Tibial nerve (tissue), 4 donors: Measurements from ENCODE around the gene TPK1. TPM values are rescaled to one million over a fixed set of nuclear protein-coding genes. Genes with fewer than 3 reads are reported as not detected.
"Not testable (repeated sequence)": the region's sequence is repeated elsewhere in the genome, so short reads cannot be mapped to it uniquely, and the experiment has no call there.

Experiments used
- DNase-seq, 2 donors: peaks; one replicate each; pipeline ENCODE4 v3.0.0-alpha.2; 2019; ENCODE audit warnings: low spot score in 2 of 2
- H3K27ac ChIP-seq, 4 donors: fragments of 200-600 bp; sonication (generic) in 3 of 4; one replicate each; pipeline ENCODE4 v1.5.1; 2017 to 2019; ENCODE audit warnings: mild to moderate bottlenecking in 1 of 4
- H3K27me3 ChIP-seq, 2 donors: fragments of 200-600 bp; sonication (generic) in 1 of 2; one replicate each; pipeline versions ENCODE4 v1.5.1 to v1.6.0; 2017 to 2019
- H3K36me3 ChIP-seq, 3 donors: fragments of 200-600 bp; sonication (generic); one replicate each; pipeline ENCODE4 v1.5.1; 2018 to 2019
- H3K4me1 ChIP-seq, 4 donors: fragments of 200-600 bp; sonication (generic) in 3 of 4; one replicate each; pipeline ENCODE4 v1.5.1; 2017 to 2019
- H3K4me3 ChIP-seq, 4 donors: fragments of 200-600 bp; sonication (generic) in 3 of 4; one replicate each; pipeline ENCODE4 v1.5.1; 2017 to 2019; ENCODE audit warnings: mild to moderate bottlenecking in 1 of 4, moderate library complexity in 1 of 4
- H3K9me3 ChIP-seq, 4 donors: fragments of 200-600 bp; sonication (generic) in 3 of 4; one replicate each; pipeline ENCODE4 v1.5.1; 2017 to 2019
- EP300 ChIP-seq, 2 donors: sonication (generic); formaldehyde crosslinking; IDR thresholded peaks; one replicate each; pipeline ENCODE4 v1.6.1; 2017; ENCODE audit warnings: antibody characterized with exemption in 2 of 2, mild to moderate bottlenecking in 1 of 2
- POLR2A ChIP-seq, 2 donors: fragments of 450-650 bp; IDR thresholded peaks; one replicate each; pipeline ENCODE4 v1.6.1; 2017; ENCODE audit warnings: antibody characterized with exemption in 2 of 2, mild to moderate bottlenecking in 2 of 2, moderate library complexity in 2 of 2
- WGBS, 2 donors: methylation state at CpG; one replicate each; pipeline ENCODE4 v1.1.5; 2018; 5-methylcytosine and 5-hydroxymethylcytosine counted together
- total RNA-seq, 4 donors: library from RNA; depleted of rRNA; stranded (reverse); fragments of >200 nt; gene quantifications; one replicate each; pipeline ENCODE4 v1.1.0, GENCODE V29; 2016
- TF ChIP-seq, protein P1 (sequence below), 5 experiments: fragments of 200-600 bp in 3 of 5; fragments of 450-650 bp in 2 of 5; sonication (generic) in 3 of 5; IDR thresholded peaks; one replicate each; pipeline ENCODE4 v1.5.1; 2016 to 2019; ENCODE audit warnings: antibody characterized with exemption in 5 of 5, mild to moderate bottlenecking in 3 of 5, moderate library complexity in 2 of 5

Gene TPK1
- total RNA-seq, 4 donors from 2014 or later: 4.5 to 18.8 (median 8.3) TPM

DNA sequence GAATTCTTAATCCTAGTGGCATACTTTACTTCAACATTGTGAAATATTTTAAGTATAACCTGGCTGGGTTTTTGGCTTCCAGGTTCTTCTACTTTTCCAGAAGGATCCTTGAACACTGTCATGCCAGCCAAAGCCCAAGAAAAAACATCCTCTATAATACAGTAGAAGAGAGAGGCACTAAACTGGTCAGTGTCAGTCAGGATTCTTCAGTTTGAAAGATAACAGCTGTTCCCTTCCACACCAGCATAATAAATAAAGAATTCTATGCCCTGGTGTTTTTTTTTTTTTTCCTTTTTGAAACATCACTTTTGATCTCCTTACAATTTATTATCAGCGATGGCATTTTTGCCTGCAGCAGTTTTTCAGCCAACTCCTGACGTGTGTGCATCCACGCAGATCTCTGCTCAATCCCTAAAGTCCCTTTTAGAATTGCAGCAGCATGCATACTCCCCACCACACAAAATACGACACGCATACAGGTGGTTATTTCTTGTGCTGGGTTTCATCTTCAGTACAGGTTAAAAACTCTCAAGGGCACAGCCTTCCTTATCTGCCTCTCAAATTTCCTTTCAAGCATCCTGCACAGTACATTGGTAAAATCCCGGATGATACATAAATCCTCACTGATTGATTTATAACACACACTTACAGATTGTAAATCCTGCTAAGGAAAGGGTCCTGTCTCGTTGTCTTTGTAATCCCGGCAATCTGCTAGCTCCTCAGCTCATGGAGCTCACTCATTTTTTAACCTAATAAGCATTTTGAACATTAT, 100.2 kb downstream of the TPK1 start:
- H3K4me3 ChIP-seq: no peak overlapping the region
- H3K4me1 ChIP-seq: peaks cover 0 to 4% (median 0%) of the 10 kb centered on the region in 4 donors
- no peaks in the 10 kb centered on the region for H3K36me3 ChIP-seq
- no peak for DNase-seq
- no peaks in the 10 kb centered on the region for H3K27me3 ChIP-seq
- H3K9me3 ChIP-seq: no peaks in the 10 kb centered on the region
- 61 to 71% methylated on average over 8 of the region's 8 CpGs for WGBS, 2 donors
- no peak overlapping the region for H3K27ac ChIP-seq
- TF ChIP-seq EP300 (IDR thresholded peaks at IDR 0.05) (no peak), POLR2A (IDR thresholded peaks at IDR 0.05) (no peak)
- TF ChIP-seq, protein P1, sequence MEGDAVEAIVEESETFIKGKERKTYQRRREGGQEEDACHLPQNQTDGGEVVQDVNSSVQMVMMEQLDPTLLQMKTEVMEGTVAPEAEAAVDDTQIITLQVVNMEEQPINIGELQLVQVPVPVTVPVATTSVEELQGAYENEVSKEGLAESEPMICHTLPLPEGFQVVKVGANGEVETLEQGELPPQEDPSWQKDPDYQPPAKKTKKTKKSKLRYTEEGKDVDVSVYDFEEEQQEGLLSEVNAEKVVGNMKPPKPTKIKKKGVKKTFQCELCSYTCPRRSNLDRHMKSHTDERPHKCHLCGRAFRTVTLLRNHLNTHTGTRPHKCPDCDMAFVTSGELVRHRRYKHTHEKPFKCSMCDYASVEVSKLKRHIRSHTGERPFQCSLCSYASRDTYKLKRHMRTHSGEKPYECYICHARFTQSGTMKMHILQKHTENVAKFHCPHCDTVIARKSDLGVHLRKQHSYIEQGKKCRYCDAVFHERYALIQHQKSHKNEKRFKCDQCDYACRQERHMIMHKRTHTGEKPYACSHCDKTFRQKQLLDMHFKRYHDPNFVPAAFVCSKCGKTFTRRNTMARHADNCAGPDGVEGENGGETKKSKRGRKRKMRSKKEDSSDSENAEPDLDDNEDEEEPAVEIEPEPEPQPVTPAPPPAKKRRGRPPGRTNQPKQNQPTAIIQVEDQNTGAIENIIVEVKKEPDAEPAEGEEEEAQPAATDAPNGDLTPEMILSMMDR (IDR thresholded peaks at IDR 0.05): no peak

- H3K4me1 ChIP-seq: no peaks in the 10 kb centered on the region
- H3K27me3 ChIP-seq: no peaks in the 10 kb centered on the region
- no peak overlapping the region for H3K4me3 ChIP-seq
- no peaks in the 10 kb centered on the region for H3K9me3 ChIP-seq
- no peak for DNase-seq
- TF ChIP-seq EP300 (IDR thresholded peaks at IDR 0.05) (no peak), POLR2A (IDR thresholded peaks at IDR 0.05) (no peak)
- TF ChIP-seq, protein P1 (IDR thresholded peaks at IDR 0.05): no peak
- WGBS, 2 donors: 75 to 83% methylated on average over 6 of the region's 6 CpGs
- H3K36me3 ChIP-seq: no peaks in the 10 kb centered on the region
- no peak overlapping the region for H3K27ac ChIP-seq
Measured at GRCh38 chr7:144731661-144732351, 104.0 kb downstream of the TPK1 start.

- WGBS, 2 donors: 89 to 90% methylated on average over 3 of the region's 3 CpGs
- no peak overlapping the region for H3K27ac ChIP-seq
- no peak for DNase-seq
- H3K36me3 ChIP-seq: no peaks in the 10 kb centered on the region
- no peaks in the 10 kb centered on the region for H3K4me1 ChIP-seq
- no peak overlapping the region for H3K4me3 ChIP-seq
- H3K27me3 ChIP-seq: no peaks in the 10 kb centered on the region
- no peaks in the 10 kb centered on the region for H3K9me3 ChIP-seq
- TF ChIP-seq EP300 (IDR thresholded peaks at IDR 0.05): no peak
- no peak for TF ChIP-seq POLR2A (IDR thresholded peaks at IDR 0.05)
- TF ChIP-seq, protein P1 (IDR thresholded peaks at IDR 0.05): no peak
Measured at GRCh38 chr7:144730224-144730623, 105.6 kb downstream of the TPK1 start.

DNA sequence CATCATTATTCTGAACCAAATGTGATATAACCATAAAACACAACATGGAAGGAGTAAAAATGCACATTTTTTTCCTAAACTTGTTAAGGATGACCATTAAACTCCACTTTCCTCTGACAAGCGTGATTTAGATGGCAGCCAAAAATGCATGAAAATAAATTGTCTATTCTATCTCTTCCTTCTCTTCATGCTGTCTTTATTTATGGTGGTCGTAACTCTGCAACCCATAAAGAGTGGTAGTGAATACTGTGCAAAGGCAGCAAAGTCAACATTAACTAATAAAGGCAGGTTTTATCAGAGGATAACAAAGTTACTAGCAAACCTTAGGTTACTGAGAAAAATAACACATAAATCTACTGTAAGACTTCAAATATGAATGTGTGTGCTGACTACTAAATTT, 106.6 kb downstream of the TPK1 start:
- TF ChIP-seq EP300 (IDR thresholded peaks at IDR 0.05) (no peak), POLR2A (IDR thresholded peaks at IDR 0.05) (no peak)
- TF ChIP-seq, protein P1 (IDR thresholded peaks at IDR 0.05): no peak
- WGBS, 2 donors: 73 to 76% methylated on average over 2 of the region's 2 CpGs
- Histone ChIP-seq H3K27ac (no peak overlapping the region), H3K4me1 (no peaks in the 10 kb centered on the region), H3K4me3 (no peak overlapping the region), H3K36me3 (no peaks in the 10 kb centered on the region), H3K9me3 (no peaks in the 10 kb centered on the region), H3K27me3 (no peaks in the 10 kb centered on the region)
- DNase-seq: no peak

GRCh38 chr7:144728551-144728950, 107.3 kb downstream of the TPK1 start:
- no peaks in the 10 kb centered on the region for H3K36me3 ChIP-seq
- H3K4me3 ChIP-seq: no peak overlapping the region
- 70 to 73% methylated on average over 4 of the region's 4 CpGs for WGBS, 2 donors
- TF ChIP-seq EP300 (IDR thresholded peaks at IDR 0.05) (no peak), POLR2A (IDR thresholded peaks at IDR 0.05) (no peak)
- TF ChIP-seq, protein P1 (IDR thresholded peaks at IDR 0.05): no peak
- no peak for DNase-seq
- H3K27ac ChIP-seq: no peak overlapping the region
- H3K4me1 ChIP-seq: no peaks in the 10 kb centered on the region
- no peaks in the 10 kb centered on the region for H3K9me3 ChIP-seq
- H3K27me3 ChIP-seq: no peaks in the 10 kb centered on the region

GRCh38 chr7:144726840-144727239, 109.0 kb downstream of the TPK1 start:
- DNase-seq, H3K9me3 ChIP-seq: not testable (repeated sequence)
- 86 to 93% methylated on average over 12 of the region's 12 CpGs for WGBS, 2 donors

More at GRCh38 chr7:144726840-144727239, 109.0 kb downstream of the TPK1 start:
- H3K4me1 ChIP-seq, H3K27me3 ChIP-seq, H3K36me3 ChIP-seq, H3K4me3 ChIP-seq, H3K27ac ChIP-seq: not testable (repeated sequence)
